Middle frontal gyrus (tissue), 1 donor: Measurements from ENCODE around the gene BAZ2B.
"Not testable (repeated sequence)": the region's sequence is repeated elsewhere in the genome, so short reads cannot be mapped to it uniquely, and the experiment has no call there.

Experiments
- DNase-seq: peaks from one replicate; pipeline ENCODE4 v3.0.0-alpha.2; 2015; ENCODE audit warnings: low spot score; ENCODE audit errors: extremely low spot score

Gene BAZ2B

DNA sequence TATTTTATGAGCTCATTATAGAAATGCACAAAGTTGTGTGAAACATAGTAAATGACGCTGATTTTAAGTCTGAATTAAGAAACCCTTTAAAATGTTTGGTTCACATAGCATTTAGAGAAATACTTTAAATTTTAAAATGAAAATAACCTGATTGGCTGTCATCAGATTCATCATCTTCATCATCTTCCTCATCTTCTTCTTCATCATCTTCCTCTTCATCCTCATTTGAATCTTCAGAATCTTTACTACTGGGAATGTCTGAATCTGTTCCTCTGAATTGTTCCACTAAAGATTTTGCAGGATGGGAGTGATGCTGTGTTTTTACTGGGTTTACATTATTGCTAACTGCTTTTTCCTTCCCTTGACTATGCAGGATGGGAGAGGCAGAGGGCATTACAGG, 183.7 kb downstream of the BAZ2B start:
- no peak for DNase-seq

DNA sequence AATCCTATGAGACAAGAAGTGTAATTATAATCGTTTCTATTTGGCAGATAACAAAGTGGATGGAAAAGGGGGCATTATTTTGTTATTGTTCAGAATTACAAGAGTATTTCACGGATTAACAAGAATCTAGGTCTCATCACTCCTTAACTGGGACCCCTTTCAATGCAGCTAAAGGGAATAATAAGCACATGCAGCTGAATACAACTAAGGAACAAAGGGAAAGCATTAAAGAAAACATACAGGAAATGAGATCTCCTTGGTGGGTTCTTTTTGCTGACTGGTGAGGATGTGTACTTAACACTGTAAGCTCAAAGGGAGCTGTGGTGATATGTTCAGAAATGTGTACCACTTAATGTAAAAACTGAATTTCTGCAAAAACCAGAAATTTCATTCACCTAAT, 189.3 kb downstream of the BAZ2B start:
- no peak for DNase-seq

DNA sequence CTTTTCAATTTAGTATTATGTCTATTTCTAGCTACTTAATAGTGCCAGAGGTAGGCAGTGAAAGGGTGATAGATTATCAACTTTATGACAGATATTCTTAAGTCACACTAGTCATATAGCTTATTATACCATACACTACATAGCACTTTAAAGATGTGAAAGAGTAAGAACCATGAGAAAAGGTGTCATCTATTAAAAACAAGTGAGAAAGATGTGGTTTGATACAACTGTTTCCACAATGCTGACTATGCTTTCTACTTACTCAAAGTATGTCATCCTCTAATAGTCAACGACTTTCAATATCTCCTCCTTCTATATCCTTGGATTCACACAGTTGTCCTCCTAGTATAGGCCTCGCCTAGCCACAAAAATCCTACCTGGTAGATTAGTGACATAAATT, 196.9 kb downstream of the BAZ2B start:
- DNase-seq, result no peak

DNA sequence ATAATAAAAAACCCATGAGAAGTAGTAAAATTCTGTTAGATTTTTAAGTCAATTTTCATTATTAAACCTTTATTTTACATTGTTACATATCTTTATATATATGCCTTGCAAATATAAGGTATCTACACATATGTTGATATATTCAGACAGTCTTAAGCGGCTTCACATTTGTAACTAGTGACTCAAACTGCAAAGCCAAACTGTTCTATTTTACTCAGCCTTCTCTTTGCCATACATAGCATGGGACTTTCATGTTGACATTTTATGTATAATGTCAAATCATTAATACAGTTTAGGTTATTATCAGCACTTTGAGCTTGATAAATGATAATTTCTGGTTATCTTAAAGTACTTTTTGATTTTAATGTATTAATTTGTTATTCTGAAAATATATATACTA, 204.9 kb downstream of the BAZ2B start:
- no peak for DNase-seq

DNA sequence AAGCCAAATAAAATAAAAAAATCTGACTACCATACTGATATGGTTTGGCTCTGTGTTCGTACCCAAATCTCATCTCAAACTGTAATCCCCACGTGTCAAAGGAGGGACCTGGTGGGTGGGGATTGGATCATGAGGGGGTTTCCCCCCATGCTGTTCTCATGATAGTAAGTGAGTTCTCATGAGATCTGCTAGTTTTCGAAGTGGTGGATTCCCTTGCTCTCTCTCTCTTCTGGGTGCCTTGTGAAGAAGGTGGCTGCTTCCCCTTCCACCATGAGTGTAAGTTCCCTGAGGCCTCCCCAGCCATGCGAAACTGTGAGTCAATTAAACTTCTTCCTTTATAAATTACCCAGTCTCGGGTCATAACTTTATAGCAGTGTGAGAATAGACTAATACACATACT, 206.1 kb downstream of the BAZ2B start:
- DNase-seq, result no peak

DNA sequence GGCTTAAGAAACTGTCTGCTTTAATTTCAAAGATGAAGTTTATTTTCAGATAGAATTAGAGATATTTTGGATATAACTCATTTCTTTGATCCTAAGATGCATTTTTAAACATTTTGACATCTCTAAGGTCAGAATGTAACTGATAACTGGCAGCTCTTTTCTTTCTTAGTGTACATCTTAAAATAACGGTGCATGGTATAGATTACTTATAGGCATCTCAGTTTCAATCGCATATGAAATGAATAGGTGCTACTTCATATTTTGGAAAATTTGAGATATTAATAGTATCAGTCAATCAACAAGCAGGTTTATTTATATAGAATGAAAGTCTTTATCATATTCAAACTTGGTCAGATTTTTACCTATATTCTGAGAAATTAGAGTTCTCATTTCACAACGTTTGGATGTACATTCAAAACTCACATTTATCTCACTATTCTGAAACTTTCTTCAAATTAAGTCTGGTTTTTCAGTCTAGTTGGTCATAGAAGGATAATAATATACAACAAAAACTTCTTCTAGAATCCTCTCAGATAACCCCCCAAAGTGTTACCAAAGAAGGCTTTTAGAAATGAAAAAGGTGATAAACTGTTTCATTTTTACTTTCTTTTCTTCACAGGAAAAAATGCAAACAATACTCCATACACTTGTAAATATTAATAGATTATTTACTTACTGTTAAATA, 207.1 kb downstream of the BAZ2B start:
- DNase-seq, result no peak

DNA sequence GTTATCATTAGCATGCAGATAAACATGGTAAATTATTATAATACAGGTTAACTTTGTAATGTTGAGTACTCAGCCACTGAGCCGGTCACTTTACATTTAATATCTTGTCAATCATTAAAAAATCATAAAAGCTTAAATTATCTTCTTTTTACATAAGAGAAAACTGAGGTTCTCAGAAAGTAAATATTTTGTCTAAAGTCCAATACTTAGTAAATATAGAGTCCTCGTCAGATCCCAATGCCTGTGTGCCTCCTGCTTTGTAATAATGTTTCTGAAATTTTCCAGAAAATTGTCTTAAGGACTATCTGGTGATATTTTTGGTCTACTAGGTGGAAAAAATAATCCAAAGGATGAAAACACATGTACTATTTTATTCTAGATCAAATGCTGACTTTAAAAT, 213.6 kb downstream of the BAZ2B start:
- no peak for DNase-seq

DNA sequence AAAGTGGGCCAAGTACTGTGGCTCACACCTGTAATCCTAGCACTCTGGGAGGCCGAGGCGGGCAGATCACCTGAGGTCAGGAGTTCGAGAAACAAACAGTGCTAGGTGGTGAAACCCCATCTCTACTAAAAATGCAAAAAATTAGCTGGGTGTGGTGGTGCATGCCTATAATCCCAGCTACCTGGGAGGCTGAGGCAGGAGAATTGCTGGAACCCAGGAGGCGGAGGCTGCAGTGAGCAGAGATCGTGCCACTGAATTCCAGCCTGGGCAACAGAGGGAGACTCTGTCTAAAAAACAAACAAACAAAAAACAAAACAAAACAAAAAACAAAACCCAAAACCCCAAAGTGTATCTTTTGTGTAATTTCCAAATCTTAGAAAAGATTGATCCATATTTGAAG, 214.2 kb downstream of the BAZ2B start:
- DNase-seq, result not testable (repeated sequence)

DNA sequence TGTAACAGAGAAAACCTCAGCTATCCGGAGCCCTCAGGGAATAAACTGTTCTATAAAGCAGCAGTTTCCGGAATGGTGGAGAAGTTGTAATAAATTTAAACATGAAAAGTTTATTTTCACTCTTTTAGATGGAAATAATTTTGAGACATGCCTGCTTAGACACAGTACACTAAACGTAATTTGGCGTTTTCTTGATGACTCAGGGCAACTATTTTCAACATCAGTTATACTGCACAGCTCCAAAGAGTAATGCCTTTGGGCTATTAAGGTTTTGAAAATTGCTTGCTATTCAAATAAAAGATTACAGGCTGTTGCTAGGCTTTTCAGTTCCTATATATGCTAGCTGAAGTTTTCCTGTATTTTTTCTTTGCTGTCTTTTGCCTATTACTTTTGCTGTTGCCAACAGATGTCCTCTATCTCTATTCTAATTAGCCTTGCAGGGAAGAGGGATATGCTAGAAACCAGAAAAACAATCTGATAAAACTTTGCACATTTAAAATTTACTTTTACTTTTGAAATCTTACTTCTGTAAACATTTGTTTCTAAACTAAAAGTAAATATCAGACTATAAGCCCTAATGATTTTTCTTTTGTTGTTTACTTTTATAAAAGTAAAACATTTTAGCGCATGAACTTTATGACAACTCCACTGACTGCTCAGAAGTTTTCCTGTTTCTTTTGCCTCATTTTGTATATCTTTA, 216.5 kb downstream of the BAZ2B start:
- no peak for DNase-seq

DNA sequence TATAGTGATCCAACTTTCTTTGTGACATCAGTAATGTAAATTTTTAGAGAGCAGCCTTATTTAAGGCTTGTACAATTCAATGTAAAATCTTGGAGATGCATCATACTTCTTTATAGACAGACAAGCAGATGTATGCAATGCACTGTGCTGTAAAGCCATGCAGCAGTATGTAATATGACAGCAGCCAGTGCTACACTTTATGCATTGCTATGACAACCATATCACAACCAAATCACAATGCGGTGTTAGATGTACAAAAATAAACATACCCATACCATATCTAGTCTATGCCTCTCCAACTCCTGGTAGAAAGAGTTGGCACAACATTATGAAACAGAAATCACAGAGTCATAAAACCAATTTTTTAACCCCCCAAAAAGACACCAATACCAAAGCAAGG, 219.5 kb downstream of the BAZ2B start:
- no peak for DNase-seq

DNA sequence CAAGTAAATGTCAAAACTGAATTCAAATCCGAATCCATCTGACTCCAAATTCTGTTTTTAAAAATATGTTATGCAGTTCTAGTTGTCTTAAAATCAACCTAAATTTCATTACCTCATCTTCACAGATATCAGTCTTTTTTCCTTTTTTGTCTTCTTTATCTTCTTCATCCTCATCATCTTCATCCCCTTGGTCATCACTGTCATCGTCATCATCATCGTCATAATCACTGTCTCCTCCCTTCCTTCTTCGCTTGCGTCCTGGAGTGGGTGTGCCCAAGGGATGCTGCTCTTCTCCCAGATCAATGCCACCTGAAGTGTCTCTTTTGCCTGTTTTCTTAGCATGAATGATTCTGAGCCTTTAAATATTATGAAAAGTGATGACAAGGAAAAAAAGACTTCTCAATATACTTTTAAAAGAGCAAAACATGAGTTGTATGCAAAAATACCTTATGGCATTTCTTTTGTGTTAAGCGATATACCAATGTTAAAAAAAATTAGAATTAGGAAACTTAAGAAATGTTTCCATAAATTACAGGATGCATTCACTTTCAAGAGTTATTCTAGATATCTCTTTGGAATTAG, 233.8 kb downstream of the BAZ2B start:
- DNase-seq, result no peak

DNA sequence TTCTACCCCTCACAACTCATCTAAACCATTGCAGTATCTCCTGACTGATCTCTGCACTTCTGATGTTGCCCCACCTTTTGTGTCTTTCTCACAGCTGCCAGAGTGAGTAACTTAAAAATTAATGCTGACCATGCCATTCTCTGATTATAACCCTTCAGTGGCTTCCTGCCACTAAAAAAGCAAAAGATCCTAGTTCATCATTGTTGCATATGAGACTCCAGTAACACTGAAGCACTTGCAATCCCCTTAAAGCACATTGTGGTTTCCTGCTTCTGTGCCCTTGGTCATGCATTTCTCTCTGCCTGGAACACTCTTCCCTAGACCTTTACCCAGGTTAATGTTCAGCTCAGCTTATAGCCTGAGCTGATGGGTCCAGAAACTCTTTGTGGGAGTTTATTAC, 234.8 kb downstream of the BAZ2B start:
- no peak for DNase-seq

DNA sequence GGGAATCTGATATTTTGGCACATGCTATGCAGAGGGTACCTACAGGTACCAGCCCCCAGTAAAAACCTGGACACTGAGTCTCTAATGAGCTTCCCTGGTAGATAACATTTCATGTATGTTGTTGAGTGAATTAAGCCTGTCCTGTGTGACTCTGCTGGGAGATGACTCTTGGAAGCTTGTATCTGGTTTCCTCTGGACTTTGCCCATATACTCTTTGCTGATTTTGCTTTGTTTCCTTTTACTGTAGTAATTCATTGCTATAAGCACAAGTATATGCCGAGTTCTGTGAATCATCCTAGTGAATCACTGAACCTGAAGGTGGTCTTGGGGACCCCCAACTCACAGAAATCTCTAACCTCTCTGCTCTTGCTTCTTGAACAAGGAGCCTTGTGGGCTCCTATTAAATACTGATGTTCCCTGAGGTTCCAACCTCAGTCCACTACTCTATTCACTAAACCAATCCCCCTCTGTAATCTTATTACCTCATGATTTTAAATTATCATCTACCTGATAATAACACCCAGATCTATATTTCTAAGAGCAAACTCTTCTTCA, 235.6 kb downstream of the BAZ2B start:
- no peak for DNase-seq

DNA sequence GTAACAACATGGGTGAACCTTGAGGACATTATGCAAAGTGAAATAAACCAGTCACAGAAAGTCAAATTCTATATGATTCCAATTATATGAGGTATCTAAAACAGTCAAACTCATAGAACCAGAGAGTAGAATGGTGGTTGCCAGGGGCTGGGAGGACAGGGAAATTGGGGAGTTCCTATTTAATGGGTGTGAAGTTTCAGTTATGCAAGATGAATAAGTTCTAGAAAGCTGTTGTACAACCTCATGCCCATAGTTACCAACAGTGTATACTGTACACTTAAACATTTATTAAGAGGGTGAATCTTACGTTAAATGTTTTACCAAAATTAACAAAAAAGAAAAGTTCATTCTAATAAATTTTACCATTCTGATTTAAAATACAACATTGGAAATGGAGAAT, 237.2 kb downstream of the BAZ2B start:
- DNase-seq, result no peak

DNA sequence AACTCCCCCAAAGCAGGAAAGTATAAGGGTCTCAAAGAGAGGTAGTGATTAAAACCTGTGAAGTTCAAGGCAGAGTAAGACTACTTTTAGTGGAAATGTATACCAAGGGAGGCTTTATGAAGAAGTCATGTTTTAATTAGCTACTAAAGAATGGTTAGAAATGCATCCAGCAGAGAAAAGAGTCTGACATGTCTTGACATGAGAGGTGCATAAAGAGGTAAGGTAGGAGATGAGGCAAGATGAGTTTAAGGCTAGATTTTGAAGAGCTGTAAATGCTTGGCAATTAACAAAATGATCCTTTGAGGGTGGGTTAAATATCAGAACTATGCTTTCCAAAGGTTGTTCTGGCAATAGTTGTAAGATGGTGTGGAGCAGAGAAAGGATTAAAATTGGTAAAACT, 241.1 kb downstream of the BAZ2B start:
- DNase-seq, result no peak

DNA sequence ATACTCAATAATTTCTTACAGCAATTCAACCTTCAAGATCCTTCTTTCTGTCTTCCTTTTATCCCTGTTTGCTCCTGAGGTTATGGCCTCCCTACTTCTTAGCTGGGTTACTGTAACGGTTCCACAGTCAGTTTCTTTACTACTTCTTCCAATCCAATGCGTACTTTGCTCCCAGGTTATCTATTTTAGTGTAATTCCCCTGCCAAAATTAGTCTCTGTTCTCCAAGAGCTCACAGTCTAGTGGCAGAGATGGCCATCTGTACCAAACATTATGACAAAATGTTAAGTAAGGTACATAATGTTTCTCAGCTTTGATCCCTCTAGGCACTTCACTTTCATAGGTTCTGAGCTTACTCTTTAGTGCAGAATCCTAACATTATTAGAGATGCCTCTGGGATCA, 244.8 kb downstream of the BAZ2B start:
- no peak for DNase-seq

DNA sequence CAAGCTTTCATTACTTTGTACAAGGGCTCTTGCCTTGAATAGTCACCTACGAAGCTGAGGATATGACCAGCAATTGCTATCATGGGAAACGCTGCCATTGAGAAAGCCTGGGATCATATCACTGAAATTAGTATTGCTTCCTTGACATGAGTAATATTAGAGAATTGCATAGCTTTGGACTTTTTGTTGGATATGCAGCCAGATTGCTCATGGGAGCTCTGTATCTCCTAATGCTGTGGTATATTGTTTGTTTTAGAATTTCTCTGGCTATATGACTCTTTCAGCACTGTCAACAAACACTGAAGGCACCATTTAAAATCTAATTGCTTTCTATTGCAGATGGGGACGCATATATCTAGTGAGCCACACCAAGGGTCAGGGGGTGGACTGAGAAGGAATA, 249.8 kb downstream of the BAZ2B start:
- no peak for DNase-seq

DNA sequence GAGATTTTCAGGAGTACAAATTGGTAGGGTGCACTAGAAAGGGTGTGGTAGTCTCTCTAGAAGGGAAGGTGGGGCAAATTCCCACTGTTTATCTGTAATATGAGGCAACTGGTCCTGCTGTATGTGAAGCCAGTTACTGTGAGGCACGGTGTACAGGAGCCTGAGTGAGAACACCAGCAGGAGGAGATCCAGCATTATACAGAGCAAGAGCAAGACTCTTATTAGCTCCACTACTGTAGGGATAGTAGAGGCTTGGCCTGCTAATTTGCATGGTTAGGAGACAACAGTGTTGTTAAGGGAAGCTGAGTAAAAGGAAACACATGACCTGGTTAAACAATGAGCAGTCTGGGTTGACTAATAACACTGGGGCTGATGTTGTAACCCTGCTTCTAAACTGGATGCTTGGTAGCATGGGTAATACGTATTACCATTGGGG, 253.5 kb downstream of the BAZ2B start:
- no peak for DNase-seq

DNA sequence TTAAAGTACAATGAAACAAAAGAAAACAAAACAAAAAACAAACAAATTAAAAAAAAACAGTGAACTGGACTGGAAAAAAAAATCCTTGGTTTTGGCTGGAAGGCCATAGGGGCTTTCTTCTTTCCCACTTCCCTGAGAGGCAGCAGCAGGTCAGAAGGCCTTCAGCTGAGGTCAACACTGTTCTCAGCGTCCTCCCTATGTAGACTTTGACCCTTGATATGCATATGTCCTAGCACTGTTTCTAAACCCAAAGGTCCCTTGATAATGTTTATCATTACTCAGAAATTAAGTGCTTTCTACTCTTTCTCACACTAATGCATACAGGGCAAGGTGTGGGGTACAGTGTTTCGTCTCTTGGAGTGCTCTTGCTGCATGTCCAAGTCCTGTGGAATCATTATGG, 254.3 kb downstream of the BAZ2B start:
- DNase-seq, result no peak

DNA sequence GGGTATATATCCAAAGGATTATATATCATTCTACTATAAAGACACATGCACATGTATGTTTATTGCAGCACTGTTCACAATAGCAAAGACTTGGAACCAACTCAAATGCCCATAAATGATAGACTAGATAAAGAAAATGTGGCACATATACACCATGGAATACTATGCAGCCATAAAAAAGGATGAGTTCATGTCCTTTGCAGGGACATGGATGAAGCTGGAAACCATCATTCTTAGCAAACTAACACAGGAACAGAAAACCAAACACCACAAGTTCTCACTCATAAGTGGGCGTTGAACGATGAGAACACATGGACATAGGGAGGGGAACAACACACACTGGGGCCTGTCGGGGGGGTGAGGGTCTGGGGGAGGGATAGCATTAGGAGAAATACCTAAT, 254.7 kb downstream of the BAZ2B start:
- not testable (repeated sequence) for DNase-seq

DNA sequence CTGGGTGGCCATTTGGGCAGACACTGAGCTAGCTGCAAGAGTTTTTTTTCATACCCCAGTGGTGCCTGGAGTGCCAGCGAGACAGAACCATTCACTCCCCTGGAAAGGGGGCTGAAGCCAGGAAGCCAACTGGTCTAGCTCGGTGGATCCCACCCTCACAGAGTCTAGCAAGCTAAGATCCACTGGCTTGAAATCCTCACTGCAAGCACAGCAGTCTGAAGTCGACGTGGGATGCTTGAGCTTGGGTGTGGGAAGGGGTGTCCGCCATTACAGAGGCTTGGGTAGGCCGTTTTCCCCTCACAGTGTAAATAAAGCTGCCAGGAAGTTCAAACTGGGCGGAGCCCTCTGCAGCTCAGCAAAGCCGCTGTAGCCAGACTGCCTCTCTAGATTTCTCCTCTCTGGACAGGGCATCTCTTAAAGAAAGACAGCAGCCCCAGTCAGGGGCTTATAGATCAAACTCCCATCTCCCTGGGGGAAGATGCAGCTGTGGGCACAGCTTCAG, 260.2 kb downstream of the BAZ2B start:
- DNase-seq, result no peak

DNA sequence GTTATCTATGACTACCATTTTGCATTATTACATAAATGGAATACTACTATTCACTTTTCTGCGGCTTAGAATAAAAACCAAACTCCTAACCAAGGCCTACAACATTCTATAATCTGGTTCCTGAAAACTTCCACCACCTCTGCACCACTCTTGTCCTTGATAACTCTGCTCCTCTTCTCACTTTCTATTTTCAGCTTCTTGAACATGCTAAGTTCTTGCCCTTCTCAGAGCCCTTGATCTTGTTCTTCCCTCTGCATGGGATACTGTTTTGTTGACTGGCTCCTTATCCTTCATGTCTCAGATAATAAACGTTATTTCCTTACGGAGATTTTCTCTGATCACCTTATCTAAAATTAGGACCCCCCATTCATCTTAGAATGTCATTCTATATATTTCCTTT, 264.4 kb downstream of the BAZ2B start:
- no peak for DNase-seq
